ENCODE results near the gene TDO2. TPM values are rescaled to one million over a fixed set of nuclear protein-coding genes. Genes with fewer than 3 reads are reported as not detected.
A peak's percentile ranks its signal among the peaks of the same experiment; 100 is the strongest.
"Not testable (repeated sequence)": the region's sequence is repeated elsewhere in the genome, so short reads cannot be mapped to it uniquely, and the experiment has no call there.

The TDO2 gene
- total RNA-seq, 1 experiment from 2014 or later: not detected

- ChIA-PET CTCF (interaction anchor here (1.6 kb wide), 1 partner anchor 64 kb away, joined by 7 read pairs; no protein-coding TSS in a partner anchor), POLR2A (no interaction called here)
- Mint-ChIP-seq H3K9me3 (ENCODE audit: unreplicated experiment) (peaks cover 23% of the 10 kb centered on the region), H3K27me3 (ENCODE audit: insufficient read depth, unreplicated experiment) (no peaks in the 10 kb centered on the region), H3K36me3 (ENCODE audit: insufficient read depth, unreplicated experiment) (no peaks in the 10 kb centered on the region), H3K4me1 (ENCODE audit: insufficient read depth, unreplicated experiment) (peaks cover 9% of the 10 kb centered on the region), H3K27ac (ENCODE audit: low read depth, unreplicated experiment) (no peak overlapping the region), H3K4me3 (ENCODE audit: unreplicated experiment) (no peak overlapping the region)
- no peak for TF ChIP-seq CTCF (IDR thresholded peaks at IDR 0.05; ENCODE audit: unreplicated experiment)
- intact Hi-C loops (cut with micrococcal nuclease): no loop called here
- no peak for DNase-seq (ENCODE audit: unreplicated experiment)
- BruUV-seq (replicated peaks): no TSS peak
Measured at GRCh38 chr4:155887847-155888570, 15.5 kb upstream of the TDO2 start.

- DNase-seq (ENCODE audit: unreplicated experiment): peak; percentile 90
- Mint-ChIP-seq H3K36me3 (ENCODE audit: insufficient read depth, unreplicated experiment) (no peaks in the 10 kb centered on the region), H3K27me3 (ENCODE audit: insufficient read depth, unreplicated experiment) (no peaks in the 10 kb centered on the region), H3K27ac (ENCODE audit: low read depth, unreplicated experiment) (peak overlapping the region; percentile 56), H3K9me3 (ENCODE audit: unreplicated experiment) (peaks cover 11% of the 10 kb centered on the region), H3K4me1 (ENCODE audit: insufficient read depth, unreplicated experiment) (peaks cover 9% of the 10 kb centered on the region), H3K4me3 (ENCODE audit: unreplicated experiment) (peak overlapping the region; percentile 3)
- POLR2A ChIA-PET: interaction anchor here (0.6 to 1.7 kb wide), 4 partner anchors 12 to 260 kb away, joined by 3 to 8 read pairs (median 4); partner anchors contain the start of gene CTSO
- BruUV-seq (replicated peaks): no TSS peak
- intact Hi-C loops (cut with micrococcal nuclease): no loop called here
- CTCF ChIA-PET: interaction anchor here (0.6 to 1.2 kb wide), 4 partner anchors 29 to 102 kb away, joined by 3 to 6 read pairs (median 3); partner anchors contain the start of gene CTSO
- no peak for TF ChIP-seq CTCF (IDR thresholded peaks at IDR 0.05; ENCODE audit: unreplicated experiment)
Measured at GRCh38 chr4:155889031-155889793, 14.3 kb upstream of the TDO2 start.

GRCh38 chr4:155889946-155890345, 13.6 kb upstream of the TDO2 start:
- POLR2A ChIA-PET: interaction anchor here (0.6 to 1.7 kb wide), 5 partner anchors 11 to 261 kb away, joined by 3 to 8 read pairs (median 4); partner anchors contain the start of gene CTSO
- intact Hi-C loops (cut with micrococcal nuclease): no loop called here
- H3K9me3 Mint-ChIP-seq (ENCODE audit: unreplicated experiment): peaks cover 10% of the 10 kb centered on the region
- no peak for DNase-seq (ENCODE audit: unreplicated experiment)
- H3K4me3 Mint-ChIP-seq (ENCODE audit: unreplicated experiment): no peak overlapping the region
- no TSS peak for BruUV-seq (replicated peaks)
- CTCF ChIA-PET: interaction anchor here (0.9 to 1.2 kb wide), 3 partner anchors 64 to 103 kb away, joined by 3 to 6 read pairs (median 3); partner anchors contain the start of gene CTSO
- H3K27me3 Mint-ChIP-seq (ENCODE audit: insufficient read depth, unreplicated experiment): no peaks in the 10 kb centered on the region
- H3K36me3 Mint-ChIP-seq (ENCODE audit: insufficient read depth, unreplicated experiment): no peaks in the 10 kb centered on the region
- H3K27ac Mint-ChIP-seq (ENCODE audit: low read depth, unreplicated experiment): peak overlapping the region; percentile 56
- TF ChIP-seq CTCF (IDR thresholded peaks at IDR 0.05; ENCODE audit: unreplicated experiment): no peak
- peaks cover 9% of the 10 kb centered on the region for H3K4me1 Mint-ChIP-seq (ENCODE audit: insufficient read depth, unreplicated experiment)

GRCh38 chr4:155891058-155891457, 12.4 kb upstream of the TDO2 start:
- no peak for DNase-seq (ENCODE audit: unreplicated experiment)
- no peak overlapping the region for H3K4me3 Mint-ChIP-seq (ENCODE audit: unreplicated experiment)
- TF ChIP-seq CTCF (IDR thresholded peaks at IDR 0.05; ENCODE audit: unreplicated experiment): no peak
- intact Hi-C loops (cut with micrococcal nuclease): no loop called here
- peaks cover 9% of the 10 kb centered on the region for H3K4me1 Mint-ChIP-seq (ENCODE audit: insufficient read depth, unreplicated experiment)
- H3K36me3 Mint-ChIP-seq (ENCODE audit: insufficient read depth, unreplicated experiment): no peaks in the 10 kb centered on the region
- no peak overlapping the region for H3K27ac Mint-ChIP-seq (ENCODE audit: low read depth, unreplicated experiment)
- POLR2A ChIA-PET: no interaction called here
- no peaks in the 10 kb centered on the region for H3K27me3 Mint-ChIP-seq (ENCODE audit: insufficient read depth, unreplicated experiment)
- CTCF ChIA-PET: no interaction called here
- peaks cover 10% of the 10 kb centered on the region for H3K9me3 Mint-ChIP-seq (ENCODE audit: unreplicated experiment)
- no TSS peak for BruUV-seq (replicated peaks)

GRCh38 chr4:155898371-155898770, 5.1 kb upstream of the TDO2 start:
- POLR2A ChIA-PET; H3K27me3 Mint-ChIP-seq (ENCODE audit: insufficient read depth, unreplicated experiment); DNase-seq (ENCODE audit: unreplicated experiment); H3K27ac Mint-ChIP-seq (ENCODE audit: low read depth, unreplicated experiment); H3K4me3 Mint-ChIP-seq (ENCODE audit: unreplicated experiment); H3K4me1 Mint-ChIP-seq (ENCODE audit: insufficient read depth, unreplicated experiment); BruUV-seq (replicated peaks); H3K36me3 Mint-ChIP-seq (ENCODE audit: insufficient read depth, unreplicated experiment); intact Hi-C loops (cut with micrococcal nuclease); H3K9me3 Mint-ChIP-seq (ENCODE audit: unreplicated experiment): not testable (repeated sequence)
- CTCF ChIA-PET: interaction anchor here (0.6 kb wide), 1 partner anchor 88 kb away, joined by 3 read pairs; no protein-coding TSS in a partner anchor

Measured in MCF 10A (cell line).